ENCODE data around the gene NOTCH4. TPM values are rescaled to one million over a fixed set of nuclear protein-coding genes. Genes with fewer than 3 reads are reported as not detected.
A peak's percentile ranks its signal among the peaks of the same experiment; 100 is the strongest.

Gene NOTCH4
- total and polyA plus RNA-seq, 9 of the 15 experiments (the other 6 are each of a cell fraction or from before 2014, with no cell fraction given) = 0.24 to 4.3 (median 1.7) TPM

DNA sequence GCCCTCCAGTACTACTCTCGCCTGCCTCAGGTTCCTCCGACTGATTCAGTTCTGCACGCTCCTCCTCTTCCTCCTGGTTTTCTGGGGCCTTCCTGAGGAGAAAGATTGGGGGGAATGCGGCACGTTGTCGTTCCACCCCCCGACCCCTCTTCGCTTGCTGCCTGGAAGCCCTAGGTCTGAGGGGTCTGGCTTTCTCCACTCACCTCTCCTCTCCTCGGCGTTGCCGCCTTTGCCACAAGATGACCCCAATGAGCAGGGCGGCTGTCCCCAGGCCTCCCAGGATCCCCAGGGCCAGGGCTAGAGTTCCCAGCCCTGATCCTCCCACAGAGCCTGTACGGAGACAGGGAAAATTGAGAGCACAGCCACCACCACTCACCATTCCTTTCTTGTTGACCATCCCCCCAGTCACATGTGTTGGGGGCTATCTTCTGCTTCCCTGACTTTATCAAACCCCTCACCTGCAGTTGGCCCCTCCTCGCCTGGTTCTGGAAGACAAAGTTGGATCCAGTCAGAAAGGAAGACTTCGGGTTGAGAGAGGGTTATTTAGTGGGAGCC, 42.6 kb downstream of the NOTCH4 start:
- Histone ChIP-seq H3K4me1 (replicated peaks in 1 of 2; ENCODE audit: control insufficient read depth in 2 of 2, insufficient read depth in 2 of 2, low read length in 2 of 2) (peaks cover 52 to 54% of the 10 kb centered on the region in 2 experiments), H3K36me3 (ENCODE audit: control insufficient read depth, insufficient read depth, low read length) (peaks cover 57% of the 10 kb centered on the region; the same call in 2 of the 3 replicates), H3K9me3 (replicated peaks; ENCODE audit: control insufficient read depth, insufficient read depth, low read depth, low read length) (no peaks in the 10 kb centered on the region), H3K4me3 (no peak overlapping the region), H3K79me2 (ENCODE audit: control insufficient read depth, insufficient read depth, low read length) (peaks cover 53% of the 10 kb centered on the region), H3K4me2 (ENCODE audit: insufficient read depth, low read length) (peak overlapping the region; percentile 17; the same call in 1 of the 2 replicates), H3K27me3 (ENCODE audit: control insufficient read depth in 2 of 2, insufficient read depth in 2 of 2, low read length in 2 of 2) (no peaks in the 10 kb centered on the region), H3K9ac (ENCODE audit: insufficient read depth in 1 of 2, low read depth in 2 of 2, low read length in 2 of 2) (peak overlapping the region; percentile 35 to 86; a peak in 3 of 4 replicates), H3K27ac (ENCODE audit: extremely low read depth, low read depth, low read length) (no peak overlapping the region; the same call in 2 of the 3 replicates), H2AFZ (ENCODE audit: low read depth, low read length) (no peak overlapping the region), H3K9me1 (ENCODE audit: control insufficient read depth, insufficient read depth, low read length) (peaks cover 7% of the 10 kb centered on the region), H4K20me1 (replicated peaks; ENCODE audit: control insufficient read depth, insufficient read depth, low read length) (no peaks in the 10 kb centered on the region)
- in situ Hi-C loops (cut with MboI) = no loop called here
- intact Hi-C loops (cut with micrococcal nuclease) = no loop called here
- FAIRE-seq (no peak), DNase-seq (ENCODE audit: extremely low read depth in 1 of 4, low spot score in 3 of 4) (no peak), ATAC-seq (no peak)
- no TSS peak for BruUV-seq (replicated peaks)
- CTCF ChIA-PET (ENCODE audit: low intra/inter-chr PET ratio) = interaction anchor here (0.6 to 1.3 kb wide), 2 partner anchors 17 to 62 kb away, joined by 3 to 5 read pairs; no protein-coding TSS in a partner anchor
- POLR2A ChIA-PET = interaction anchor here (1.9 kb wide), 1 partner anchor 52 kb away, joined by 20 read pairs; the partner anchor contains the start of genes ATF6B and FKBPL
- 88% methylated on average over 14 of the region's 15 CpGs for WGBS (ENCODE audit: insufficient coverage, low coverage, missing lambda C conversion rate)
- TF ChIP-seq POLR2AphosphoS2 (IDR thresholded peaks at IDR 0.05; ENCODE audit: low read length) (peak; percentile 52; the same call in 1 of the 2 replicates), KAT7 (CRISPR knock-in tag; IDR thresholded peaks at IDR 0.05; ENCODE audit: borderline replicate concordance) (0 out of 2 replicates have a peak, but pooled peaks have one; percentile 27), TEAD4 (IDR thresholded peaks at IDR 0.05; ENCODE audit: low read length) (no peak), TEAD4 (CRISPR knock-in tag; IDR thresholded peaks at IDR 0.05; ENCODE audit: borderline replicate concordance) (no peak), ZFX (CRISPR knock-in tag; IDR thresholded peaks at IDR 0.05) (no peak), CREB1 (IDR thresholded peaks at IDR 0.05) (no peak), CREB1 (CRISPR knock-in tag; IDR thresholded peaks at IDR 0.05) (no peak), MAFK (IDR thresholded peaks at IDR 0.05; ENCODE audit: low read length) (no peak), ZBTB1 (CRISPR knock-in tag; IDR thresholded peaks at IDR 0.05; ENCODE audit: borderline replicate concordance, low read depth) (peak; percentile 44; the same call in 1 of the 2 replicates), CEBPG (CRISPR knock-in tag; IDR thresholded peaks at IDR 0.05) (no peak), CEBPG (tag; conservative IDR thresholded peaks at IDR 0.05 in 1 of 2, IDR thresholded peaks at IDR 0.05 in 1 of 2) (no peak), MIER1 (IDR thresholded peaks at IDR 0.05; ENCODE audit: low read depth) (no peak), SNRNP70 (optimal IDR thresholded peaks at IDR 0.05; ENCODE audit: low read depth, low read length) (no peak), ESRRB (CRISPR knock-in tag; IDR thresholded peaks at IDR 0.05; ENCODE audit: borderline replicate concordance) (no peak), CBFA2T2 (conservative IDR thresholded peaks at IDR 0.05) (no peak)
- TF ChIP-seq, protein P1, sequence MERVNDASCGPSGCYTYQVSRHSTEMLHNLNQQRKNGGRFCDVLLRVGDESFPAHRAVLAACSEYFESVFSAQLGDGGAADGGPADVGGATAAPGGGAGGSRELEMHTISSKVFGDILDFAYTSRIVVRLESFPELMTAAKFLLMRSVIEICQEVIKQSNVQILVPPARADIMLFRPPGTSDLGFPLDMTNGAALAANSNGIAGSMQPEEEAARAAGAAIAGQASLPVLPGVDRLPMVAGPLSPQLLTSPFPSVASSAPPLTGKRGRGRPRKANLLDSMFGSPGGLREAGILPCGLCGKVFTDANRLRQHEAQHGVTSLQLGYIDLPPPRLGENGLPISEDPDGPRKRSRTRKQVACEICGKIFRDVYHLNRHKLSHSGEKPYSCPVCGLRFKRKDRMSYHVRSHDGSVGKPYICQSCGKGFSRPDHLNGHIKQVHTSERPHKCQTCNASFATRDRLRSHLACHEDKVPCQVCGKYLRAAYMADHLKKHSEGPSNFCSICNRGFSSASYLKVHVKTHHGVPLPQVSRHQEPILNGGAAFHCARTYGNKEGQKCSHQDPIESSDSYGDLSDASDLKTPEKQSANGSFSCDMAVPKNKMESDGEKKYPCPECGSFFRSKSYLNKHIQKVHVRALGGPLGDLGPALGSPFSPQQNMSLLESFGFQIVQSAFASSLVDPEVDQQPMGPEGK (CRISPR knock-in tag; IDR thresholded peaks at IDR 0.05; ENCODE audit: borderline replicate concordance) = no peak
- TF ChIP-seq, protein P2, sequence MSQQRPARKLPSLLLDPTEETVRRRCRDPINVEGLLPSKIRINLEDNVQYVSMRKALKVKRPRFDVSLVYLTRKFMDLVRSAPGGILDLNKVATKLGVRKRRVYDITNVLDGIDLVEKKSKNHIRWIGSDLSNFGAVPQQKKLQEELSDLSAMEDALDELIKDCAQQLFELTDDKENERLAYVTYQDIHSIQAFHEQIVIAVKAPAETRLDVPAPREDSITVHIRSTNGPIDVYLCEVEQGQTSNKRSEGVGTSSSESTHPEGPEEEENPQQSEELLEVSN (IDR thresholded peaks at IDR 0.05; ENCODE audit: borderline replicate concordance in 1 of 2, extremely low read depth in 1 of 2, insufficient read depth in 1 of 2, insufficient read length in 1 of 2, low read depth in 1 of 2, low read length in 1 of 2, poor library complexity in 1 of 2, severe bottlenecking in 1 of 2) = no peak
- TF ChIP-seq, protein P3, sequence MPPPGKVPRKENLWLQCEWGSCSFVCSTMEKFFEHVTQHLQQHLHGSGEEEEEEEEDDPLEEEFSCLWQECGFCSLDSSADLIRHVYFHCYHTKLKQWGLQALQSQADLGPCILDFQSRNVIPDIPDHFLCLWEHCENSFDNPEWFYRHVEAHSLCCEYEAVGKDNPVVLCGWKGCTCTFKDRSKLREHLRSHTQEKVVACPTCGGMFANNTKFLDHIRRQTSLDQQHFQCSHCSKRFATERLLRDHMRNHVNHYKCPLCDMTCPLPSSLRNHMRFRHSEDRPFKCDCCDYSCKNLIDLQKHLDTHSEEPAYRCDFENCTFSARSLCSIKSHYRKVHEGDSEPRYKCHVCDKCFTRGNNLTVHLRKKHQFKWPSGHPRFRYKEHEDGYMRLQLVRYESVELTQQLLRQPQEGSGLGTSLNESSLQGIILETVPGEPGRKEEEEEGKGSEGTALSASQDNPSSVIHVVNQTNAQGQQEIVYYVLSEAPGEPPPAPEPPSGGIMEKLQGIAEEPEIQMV (tag; conservative IDR thresholded peaks at IDR 0.05; ENCODE audit: low read depth) = no peak

All from K562 (cell line).